Adrenal gland (tissue), 5 donors: ENCODE measurements around the gene DEDD.

Experiments used
- POLR2A ChIP-seq, 2 donors: fragments of 450-650 bp; IDR thresholded peaks; one replicate each; pipeline ENCODE4 v1.6.1; 2017; ENCODE audit warnings: antibody characterized with exemption in 2 of 2, mild to moderate bottlenecking in 2 of 2, moderate library complexity in 1 of 2
- TF ChIP-seq, protein P1 (sequence below), 6 experiments: fragments of 450-650 bp in 4 of 6; fragments of 200-600 bp in 2 of 6; sonication (generic) in 1 of 6; IDR thresholded peaks; 1 replicate in 5 of 6; 2 replicates in 1 of 6; pipeline versions ENCODE4 v1.5.1 to v1.8.0; 2016 to 2021; ENCODE audit warnings: antibody characterized with exemption in 6 of 6, mild to moderate bottlenecking in 2 of 6, moderate library complexity in 1 of 6
- donor health status: DM: no; HTN: no; CAD: no.

DNA sequence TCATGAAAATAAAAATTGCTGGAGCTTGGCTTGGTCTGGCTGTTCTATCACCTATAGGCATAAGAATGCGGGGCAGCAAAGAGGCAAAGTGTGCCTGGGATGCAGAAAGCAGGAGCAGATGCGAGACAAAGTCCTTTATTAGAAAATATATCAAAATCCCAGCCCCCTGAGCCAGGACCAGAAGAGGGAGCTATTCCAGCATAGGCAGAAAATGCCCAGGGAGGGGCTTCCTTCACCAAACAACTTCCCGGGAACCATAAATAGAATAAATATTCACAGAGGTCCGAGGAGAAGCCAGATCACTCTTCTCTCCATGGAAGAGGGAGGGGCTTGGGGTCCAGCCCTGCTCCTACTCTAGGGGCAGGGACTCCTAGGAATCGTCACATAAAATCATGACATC, 38.7 kb upstream of the DEDD start:
- TF ChIP-seq, protein P1, sequence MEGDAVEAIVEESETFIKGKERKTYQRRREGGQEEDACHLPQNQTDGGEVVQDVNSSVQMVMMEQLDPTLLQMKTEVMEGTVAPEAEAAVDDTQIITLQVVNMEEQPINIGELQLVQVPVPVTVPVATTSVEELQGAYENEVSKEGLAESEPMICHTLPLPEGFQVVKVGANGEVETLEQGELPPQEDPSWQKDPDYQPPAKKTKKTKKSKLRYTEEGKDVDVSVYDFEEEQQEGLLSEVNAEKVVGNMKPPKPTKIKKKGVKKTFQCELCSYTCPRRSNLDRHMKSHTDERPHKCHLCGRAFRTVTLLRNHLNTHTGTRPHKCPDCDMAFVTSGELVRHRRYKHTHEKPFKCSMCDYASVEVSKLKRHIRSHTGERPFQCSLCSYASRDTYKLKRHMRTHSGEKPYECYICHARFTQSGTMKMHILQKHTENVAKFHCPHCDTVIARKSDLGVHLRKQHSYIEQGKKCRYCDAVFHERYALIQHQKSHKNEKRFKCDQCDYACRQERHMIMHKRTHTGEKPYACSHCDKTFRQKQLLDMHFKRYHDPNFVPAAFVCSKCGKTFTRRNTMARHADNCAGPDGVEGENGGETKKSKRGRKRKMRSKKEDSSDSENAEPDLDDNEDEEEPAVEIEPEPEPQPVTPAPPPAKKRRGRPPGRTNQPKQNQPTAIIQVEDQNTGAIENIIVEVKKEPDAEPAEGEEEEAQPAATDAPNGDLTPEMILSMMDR (IDR thresholded peaks at IDR 0.05): no peak
- TF ChIP-seq POLR2A (IDR thresholded peaks at IDR 0.05): no peak
